ENCODE data around the gene PDIA5.

GRCh38 chr3:123054931-123055330 is 11.9 kb upstream of the PDIA5 start:
- TF ChIP-seq CTCF (IDR thresholded peaks at IDR 0.05; ENCODE audit: low read length) (no peak), EZH2 (IDR thresholded peaks at IDR 0.05; ENCODE audit: borderline replicate concordance, low read length) (no peak)
